Measurements from ENCODE around the gene HMGCS2. TPM values are rescaled to one million over a fixed set of nuclear protein-coding genes. Genes with fewer than 3 reads are reported as not detected.

HMGCS2 gene
- total and polyA plus RNA-seq, 4 donors = 297 to 944 (median 841) TPM

DNA sequence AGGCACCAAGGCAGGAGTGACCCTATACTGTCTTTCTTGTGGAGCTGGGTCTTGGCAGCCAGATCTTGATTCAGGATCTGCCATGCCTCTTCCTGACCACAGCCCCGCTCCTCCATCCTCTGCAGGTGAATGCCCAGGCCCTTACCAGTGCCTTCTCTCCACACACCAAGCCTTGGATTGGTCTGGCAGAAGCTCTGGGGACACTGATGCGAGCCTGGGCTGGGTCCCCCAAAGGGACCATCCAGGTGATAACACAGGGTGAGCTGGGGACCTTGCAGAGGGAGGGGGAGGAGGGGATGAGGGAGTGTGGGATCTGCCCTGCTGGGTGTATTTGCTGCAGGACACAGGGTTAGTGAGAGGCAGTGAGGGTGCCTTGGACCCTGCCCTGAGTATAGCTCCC is 28.4 kb downstream of the HMGCS2 start:
- no peaks in the 10 kb centered on the region for H3K27me3 ChIP-seq (ENCODE audit: control insufficient read depth in 4 of 4, insufficient read depth in 4 of 4, low read length in 3 of 4)
- no peak for TF ChIP-seq RXRA (IDR thresholded peaks at IDR 0.05)
- TF ChIP-seq, protein P1, sequence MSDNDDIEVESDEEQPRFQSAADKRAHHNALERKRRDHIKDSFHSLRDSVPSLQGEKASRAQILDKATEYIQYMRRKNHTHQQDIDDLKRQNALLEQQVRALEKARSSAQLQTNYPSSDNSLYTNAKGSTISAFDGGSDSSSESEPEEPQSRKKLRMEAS (IDR thresholded peaks at IDR 0.05) = no peak
- TF ChIP-seq HNF4G (IDR thresholded peaks at IDR 0.05) = no peak
- TF ChIP-seq GABPA (IDR thresholded peaks at IDR 0.05 in 1 of 2, conservative IDR thresholded peaks at IDR 0.05 in 1 of 2) = no peak
- TF ChIP-seq EGR1 (IDR thresholded peaks at IDR 0.05; ENCODE audit: low read depth in 2 of 2) = no peak
- TF ChIP-seq, protein P2, sequence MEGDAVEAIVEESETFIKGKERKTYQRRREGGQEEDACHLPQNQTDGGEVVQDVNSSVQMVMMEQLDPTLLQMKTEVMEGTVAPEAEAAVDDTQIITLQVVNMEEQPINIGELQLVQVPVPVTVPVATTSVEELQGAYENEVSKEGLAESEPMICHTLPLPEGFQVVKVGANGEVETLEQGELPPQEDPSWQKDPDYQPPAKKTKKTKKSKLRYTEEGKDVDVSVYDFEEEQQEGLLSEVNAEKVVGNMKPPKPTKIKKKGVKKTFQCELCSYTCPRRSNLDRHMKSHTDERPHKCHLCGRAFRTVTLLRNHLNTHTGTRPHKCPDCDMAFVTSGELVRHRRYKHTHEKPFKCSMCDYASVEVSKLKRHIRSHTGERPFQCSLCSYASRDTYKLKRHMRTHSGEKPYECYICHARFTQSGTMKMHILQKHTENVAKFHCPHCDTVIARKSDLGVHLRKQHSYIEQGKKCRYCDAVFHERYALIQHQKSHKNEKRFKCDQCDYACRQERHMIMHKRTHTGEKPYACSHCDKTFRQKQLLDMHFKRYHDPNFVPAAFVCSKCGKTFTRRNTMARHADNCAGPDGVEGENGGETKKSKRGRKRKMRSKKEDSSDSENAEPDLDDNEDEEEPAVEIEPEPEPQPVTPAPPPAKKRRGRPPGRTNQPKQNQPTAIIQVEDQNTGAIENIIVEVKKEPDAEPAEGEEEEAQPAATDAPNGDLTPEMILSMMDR (IDR thresholded peaks at IDR 0.05; ENCODE audit: low read depth, low read length, missing input control) = no peak
- no peak for TF ChIP-seq TAF1 (conservative IDR thresholded peaks at IDR 0.05)
- TF ChIP-seq SP1 (IDR thresholded peaks at IDR 0.05) = no peak
- no peak for TF ChIP-seq YY1 (IDR thresholded peaks at IDR 0.05)
- TF ChIP-seq HNF4A (conservative IDR thresholded peaks at IDR 0.05) = no peak
- no peak for TF ChIP-seq RAD21 (IDR thresholded peaks at IDR 0.05)
- no peak for TF ChIP-seq FOXA1 (IDR thresholded peaks at IDR 0.05)
- TF ChIP-seq, protein P3, sequence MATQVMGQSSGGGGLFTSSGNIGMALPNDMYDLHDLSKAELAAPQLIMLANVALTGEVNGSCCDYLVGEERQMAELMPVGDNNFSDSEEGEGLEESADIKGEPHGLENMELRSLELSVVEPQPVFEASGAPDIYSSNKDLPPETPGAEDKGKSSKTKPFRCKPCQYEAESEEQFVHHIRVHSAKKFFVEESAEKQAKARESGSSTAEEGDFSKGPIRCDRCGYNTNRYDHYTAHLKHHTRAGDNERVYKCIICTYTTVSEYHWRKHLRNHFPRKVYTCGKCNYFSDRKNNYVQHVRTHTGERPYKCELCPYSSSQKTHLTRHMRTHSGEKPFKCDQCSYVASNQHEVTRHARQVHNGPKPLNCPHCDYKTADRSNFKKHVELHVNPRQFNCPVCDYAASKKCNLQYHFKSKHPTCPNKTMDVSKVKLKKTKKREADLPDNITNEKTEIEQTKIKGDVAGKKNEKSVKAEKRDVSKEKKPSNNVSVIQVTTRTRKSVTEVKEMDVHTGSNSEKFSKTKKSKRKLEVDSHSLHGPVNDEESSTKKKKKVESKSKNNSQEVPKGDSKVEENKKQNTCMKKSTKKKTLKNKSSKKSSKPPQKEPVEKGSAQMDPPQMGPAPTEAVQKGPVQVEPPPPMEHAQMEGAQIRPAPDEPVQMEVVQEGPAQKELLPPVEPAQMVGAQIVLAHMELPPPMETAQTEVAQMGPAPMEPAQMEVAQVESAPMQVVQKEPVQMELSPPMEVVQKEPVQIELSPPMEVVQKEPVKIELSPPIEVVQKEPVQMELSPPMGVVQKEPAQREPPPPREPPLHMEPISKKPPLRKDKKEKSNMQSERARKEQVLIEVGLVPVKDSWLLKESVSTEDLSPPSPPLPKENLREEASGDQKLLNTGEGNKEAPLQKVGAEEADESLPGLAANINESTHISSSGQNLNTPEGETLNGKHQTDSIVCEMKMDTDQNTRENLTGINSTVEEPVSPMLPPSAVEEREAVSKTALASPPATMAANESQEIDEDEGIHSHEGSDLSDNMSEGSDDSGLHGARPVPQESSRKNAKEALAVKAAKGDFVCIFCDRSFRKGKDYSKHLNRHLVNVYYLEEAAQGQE (IDR thresholded peaks at IDR 0.05) = no peak
- TF ChIP-seq NR2F2 (IDR thresholded peaks at IDR 0.05) = no peak
- TF ChIP-seq, protein P4, sequence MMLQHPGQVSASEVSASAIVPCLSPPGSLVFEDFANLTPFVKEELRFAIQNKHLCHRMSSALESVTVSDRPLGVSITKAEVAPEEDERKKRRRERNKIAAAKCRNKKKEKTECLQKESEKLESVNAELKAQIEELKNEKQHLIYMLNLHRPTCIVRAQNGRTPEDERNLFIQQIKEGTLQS (IDR thresholded peaks at IDR 0.05) = no peak
- TF ChIP-seq, protein P5, sequence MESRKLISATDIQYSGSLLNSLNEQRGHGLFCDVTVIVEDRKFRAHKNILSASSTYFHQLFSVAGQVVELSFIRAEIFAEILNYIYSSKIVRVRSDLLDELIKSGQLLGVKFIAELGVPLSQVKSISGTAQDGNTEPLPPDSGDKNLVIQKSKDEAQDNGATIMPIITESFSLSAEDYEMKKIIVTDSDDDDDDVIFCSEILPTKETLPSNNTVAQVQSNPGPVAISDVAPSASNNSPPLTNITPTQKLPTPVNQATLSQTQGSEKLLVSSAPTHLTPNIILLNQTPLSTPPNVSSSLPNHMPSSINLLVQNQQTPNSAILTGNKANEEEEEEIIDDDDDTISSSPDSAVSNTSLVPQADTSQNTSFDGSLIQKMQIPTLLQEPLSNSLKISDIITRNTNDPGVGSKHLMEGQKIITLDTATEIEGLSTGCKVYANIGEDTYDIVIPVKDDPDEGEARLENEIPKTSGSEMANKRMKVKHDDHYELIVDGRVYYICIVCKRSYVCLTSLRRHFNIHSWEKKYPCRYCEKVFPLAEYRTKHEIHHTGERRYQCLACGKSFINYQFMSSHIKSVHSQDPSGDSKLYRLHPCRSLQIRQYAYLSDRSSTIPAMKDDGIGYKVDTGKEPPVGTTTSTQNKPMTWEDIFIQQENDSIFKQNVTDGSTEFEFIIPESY (IDR thresholded peaks at IDR 0.05) = no peak
- TF ChIP-seq JUND (IDR thresholded peaks at IDR 0.05) = no peak
- TF ChIP-seq FOXA2 (IDR thresholded peaks at IDR 0.05) = no peak
- no peak overlapping the region for H3K27ac ChIP-seq (ENCODE audit: low read depth in 1 of 2, low read length in 2 of 2)
- H3K4me1 ChIP-seq (ENCODE audit: control insufficient read depth in 4 of 4, insufficient read depth in 4 of 4, low read length in 3 of 4) = peaks cover 0 to 49% (median 27%) of the 10 kb centered on the region in 4 donors
- H3K36me3 ChIP-seq (ENCODE audit: control insufficient read depth in 4 of 4, insufficient read depth in 3 of 4, low read depth in 1 of 4, low read length in 3 of 4) = peaks cover 0 to 23% (median 12%) of the 10 kb centered on the region in 4 donors
- no peak for DNase-seq (ENCODE audit: low spot score)
- no peak overlapping the region for H3K9ac ChIP-seq (ENCODE audit: low read depth in 1 of 2, low read length in 2 of 2)
- 96% methylated on average over 2 of the region's 2 CpGs for WGBS
- H3K4me3 ChIP-seq (ENCODE audit: low read depth in 1 of 3, low read length in 3 of 3) = no peak overlapping the region
- no peaks in the 10 kb centered on the region for H3K9me3 ChIP-seq (ENCODE audit: control insufficient read depth in 4 of 4, low read length in 3 of 4)
